Neural cell (in vitro differentiated cells): Measurements from ENCODE around the gene C10orf120. TPM values are rescaled to one million over a fixed set of nuclear protein-coding genes. Genes with fewer than 3 reads are reported as not detected.

Experiments used
- H2AFZ ChIP-seq: fragments of 200-600, 300-800 bp; sonication (generic), shearing (Covaris generic); 2 replicates; pipeline ENCODE4 v1.6.0; 2014; ENCODE audit warnings: low read depth, mild to moderate bottlenecking, antibody characterized with exemption, low read length, moderate library complexity
- H3F3A ChIP-seq: fragments of 200-600 bp; shearing (Covaris generic); 2 replicates; pipeline ENCODE4 v1.6.1; 2016; ENCODE audit warnings: mild to moderate bottlenecking, moderate library complexity, mixed read lengths, antibody characterized with exemption, low read length; ENCODE audit not compliant: insufficient read depth, poor library complexity, severe bottlenecking
- H3K27ac ChIP-seq: fragments of 200-600, 300-800 bp; sonication (generic), shearing (Covaris generic); 2 replicates; pipeline ENCODE4 v1.5.1; 2014; ENCODE audit warnings: mild to moderate bottlenecking, low read length, moderate library complexity
- H3K27me3 ChIP-seq: fragments of 300-800, 200-600 bp; sonication (generic), shearing (Covaris generic); 2 replicates; pipeline ENCODE4 v1.6.0; 2014; ENCODE audit warnings: mild to moderate bottlenecking, low read depth, low read length, moderate library complexity; ENCODE audit not compliant: insufficient read depth
- H3K36me3 ChIP-seq: fragments of 300-800, 200-600 bp; sonication (generic), shearing (Covaris generic); 2 replicates; pipeline ENCODE4 v1.5.1; 2014; ENCODE audit warnings: mild to moderate bottlenecking, antibody characterized with exemption, low read length, moderate library complexity; ENCODE audit not compliant: insufficient read depth
- H3K4me2 ChIP-seq: fragments of 300-800, 200-600 bp; sonication (generic), shearing (Covaris generic); 2 replicates; pipeline ENCODE4 v1.6.0; 2014; ENCODE audit warnings: mild to moderate bottlenecking, low read length
- H3K4me3 ChIP-seq: fragments of 300-800, 200-600 bp; sonication (generic), shearing (Covaris generic); 2 replicates; pipeline ENCODE4 v1.5.1; 2014; ENCODE audit warnings: mild to moderate bottlenecking, low read length, moderate library complexity
- H3K79me2 ChIP-seq: fragments of 200-600 bp; shearing (Covaris generic); replicated peaks from 2 replicates; pipeline ENCODE4 v1.6.0; 2014; ENCODE audit warnings: mild to moderate bottlenecking, low read length, moderate library complexity; ENCODE audit not compliant: insufficient read depth
- H3K9ac ChIP-seq: fragments of 300-800, 200-600 bp; sonication (generic), shearing (Covaris generic); 2 replicates; pipeline ENCODE4 v1.6.1; 2016; ENCODE audit warnings: mild to moderate bottlenecking, low read length, mixed read lengths
- H3K9me2 ChIP-seq: fragments of 200-600 bp; shearing (Covaris generic); 2 replicates; pipeline ENCODE4 v1.6.1; 2016; ENCODE audit warnings: mild to moderate bottlenecking, low read length, mixed read lengths; ENCODE audit not compliant: insufficient read depth
- H3K9me3 ChIP-seq: fragments of 200-600, 300-800 bp; sonication (generic), shearing (Covaris generic); 2 replicates; pipeline ENCODE4 v1.6.1; 2016; ENCODE audit warnings: mild to moderate bottlenecking, mixed run types, low read length, moderate library complexity, mixed read lengths
- H4K20me1 ChIP-seq: fragments of 200-600 bp; shearing (Covaris generic); 2 replicates; pipeline ENCODE4 v1.6.1; 2016; ENCODE audit warnings: mild to moderate bottlenecking, mixed run types; ENCODE audit not compliant: insufficient read depth
- EP300 ChIP-seq: fragments of 450-650 bp; conservative IDR thresholded peaks from 2 replicates; pipeline ENCODE4 v1.6.1; 2014; ENCODE audit warnings: antibody characterized with exemption, mild to moderate bottlenecking, moderate library complexity; ENCODE audit not compliant: poor library complexity, severe bottlenecking
- EZH2 ChIP-seq: fragments of 200-600, 300-800 bp; shearing (Covaris generic), sonication (generic); IDR thresholded peaks from 2 replicates; pipeline ENCODE4 v1.6.1; 2014; ENCODE audit warnings: antibody characterized with exemption, low read length, borderline replicate concordance, mild to moderate bottlenecking; ENCODE audit not compliant: insufficient read depth, poor library complexity, severe bottlenecking
- MXI1 ChIP-seq: fragments of 450-650 bp; conservative IDR thresholded peaks from 2 replicates; pipeline ENCODE4 v1.6.1; 2014; ENCODE audit warnings: antibody characterized with exemption, mild to moderate bottlenecking; ENCODE audit not compliant: poor library complexity, severe bottlenecking
- POLR2AphosphoS5 ChIP-seq: IDR thresholded peaks from 2 replicates; pipeline ENCODE4 v1.6.1; 2012
- RAD21 ChIP-seq: fragments of 450-650 bp; conservative IDR thresholded peaks from 2 replicates; pipeline ENCODE4 v1.6.1; 2014; ENCODE audit warnings: antibody characterized with exemption, mild to moderate bottlenecking, moderate library complexity
- SMC3 ChIP-seq: fragments of 450-650 bp; conservative IDR thresholded peaks from 2 replicates; pipeline ENCODE4 v1.6.1; 2014; ENCODE audit warnings: antibody characterized with exemption, mild to moderate bottlenecking, moderate library complexity; ENCODE audit not compliant: poor library complexity
- TAF1 ChIP-seq: IDR thresholded peaks from 2 replicates; pipeline ENCODE4 v1.6.1; 2012; ENCODE audit warnings: low read depth
- polyA plus RNA-seq: library from polyadenylated mRNA; depleted of rRNA; stranded (reverse); fragments of >200 nt; gene quantifications from 2 replicates; pipeline ENCODE4 v1.2.3, GENCODE V29; 2014
- TF ChIP-seq, protein P1 (sequence below): fragments of 450-650 bp; IDR thresholded peaks from 2 replicates; pipeline ENCODE4 v1.5.1; 2014; ENCODE audit warnings: antibody characterized with exemption, mild to moderate bottlenecking, moderate library complexity; ENCODE audit not compliant: poor library complexity, severe bottlenecking
- TF ChIP-seq, protein P2 (sequence below): IDR thresholded peaks from 2 replicates; pipeline ENCODE4 v1.6.1; 2012; ENCODE audit warnings: borderline replicate concordance

Gene C10orf120
- polyA plus RNA-seq, 1 donor from 2014 or later: not detected

DNA sequence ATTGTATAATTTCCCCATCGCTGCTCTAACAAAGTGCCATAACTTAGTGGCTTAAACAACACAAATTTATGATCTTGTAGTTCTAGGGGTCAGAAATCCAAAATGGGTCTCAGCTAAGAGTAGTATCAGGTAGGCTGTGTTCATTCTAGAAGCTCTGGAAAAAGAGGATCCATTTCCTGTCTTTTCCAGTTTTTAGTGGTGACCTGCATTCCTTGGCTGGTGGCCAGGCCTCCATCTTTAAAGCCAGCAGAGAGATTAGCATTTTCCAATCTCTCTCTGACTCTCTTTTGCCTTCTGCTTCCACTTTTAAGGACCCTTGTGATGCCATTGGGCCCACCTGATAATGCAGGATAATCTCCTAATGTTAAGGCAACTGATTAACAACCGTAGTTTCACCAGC, 41.0 kb upstream of the C10orf120 start:
- Histone ChIP-seq H2AFZ (no peak overlapping the region), H3K4me2 (no peak overlapping the region)
- TF ChIP-seq, protein P1, sequence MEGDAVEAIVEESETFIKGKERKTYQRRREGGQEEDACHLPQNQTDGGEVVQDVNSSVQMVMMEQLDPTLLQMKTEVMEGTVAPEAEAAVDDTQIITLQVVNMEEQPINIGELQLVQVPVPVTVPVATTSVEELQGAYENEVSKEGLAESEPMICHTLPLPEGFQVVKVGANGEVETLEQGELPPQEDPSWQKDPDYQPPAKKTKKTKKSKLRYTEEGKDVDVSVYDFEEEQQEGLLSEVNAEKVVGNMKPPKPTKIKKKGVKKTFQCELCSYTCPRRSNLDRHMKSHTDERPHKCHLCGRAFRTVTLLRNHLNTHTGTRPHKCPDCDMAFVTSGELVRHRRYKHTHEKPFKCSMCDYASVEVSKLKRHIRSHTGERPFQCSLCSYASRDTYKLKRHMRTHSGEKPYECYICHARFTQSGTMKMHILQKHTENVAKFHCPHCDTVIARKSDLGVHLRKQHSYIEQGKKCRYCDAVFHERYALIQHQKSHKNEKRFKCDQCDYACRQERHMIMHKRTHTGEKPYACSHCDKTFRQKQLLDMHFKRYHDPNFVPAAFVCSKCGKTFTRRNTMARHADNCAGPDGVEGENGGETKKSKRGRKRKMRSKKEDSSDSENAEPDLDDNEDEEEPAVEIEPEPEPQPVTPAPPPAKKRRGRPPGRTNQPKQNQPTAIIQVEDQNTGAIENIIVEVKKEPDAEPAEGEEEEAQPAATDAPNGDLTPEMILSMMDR: no peak
- TF ChIP-seq RAD21: no peak
- TF ChIP-seq, protein P2, sequence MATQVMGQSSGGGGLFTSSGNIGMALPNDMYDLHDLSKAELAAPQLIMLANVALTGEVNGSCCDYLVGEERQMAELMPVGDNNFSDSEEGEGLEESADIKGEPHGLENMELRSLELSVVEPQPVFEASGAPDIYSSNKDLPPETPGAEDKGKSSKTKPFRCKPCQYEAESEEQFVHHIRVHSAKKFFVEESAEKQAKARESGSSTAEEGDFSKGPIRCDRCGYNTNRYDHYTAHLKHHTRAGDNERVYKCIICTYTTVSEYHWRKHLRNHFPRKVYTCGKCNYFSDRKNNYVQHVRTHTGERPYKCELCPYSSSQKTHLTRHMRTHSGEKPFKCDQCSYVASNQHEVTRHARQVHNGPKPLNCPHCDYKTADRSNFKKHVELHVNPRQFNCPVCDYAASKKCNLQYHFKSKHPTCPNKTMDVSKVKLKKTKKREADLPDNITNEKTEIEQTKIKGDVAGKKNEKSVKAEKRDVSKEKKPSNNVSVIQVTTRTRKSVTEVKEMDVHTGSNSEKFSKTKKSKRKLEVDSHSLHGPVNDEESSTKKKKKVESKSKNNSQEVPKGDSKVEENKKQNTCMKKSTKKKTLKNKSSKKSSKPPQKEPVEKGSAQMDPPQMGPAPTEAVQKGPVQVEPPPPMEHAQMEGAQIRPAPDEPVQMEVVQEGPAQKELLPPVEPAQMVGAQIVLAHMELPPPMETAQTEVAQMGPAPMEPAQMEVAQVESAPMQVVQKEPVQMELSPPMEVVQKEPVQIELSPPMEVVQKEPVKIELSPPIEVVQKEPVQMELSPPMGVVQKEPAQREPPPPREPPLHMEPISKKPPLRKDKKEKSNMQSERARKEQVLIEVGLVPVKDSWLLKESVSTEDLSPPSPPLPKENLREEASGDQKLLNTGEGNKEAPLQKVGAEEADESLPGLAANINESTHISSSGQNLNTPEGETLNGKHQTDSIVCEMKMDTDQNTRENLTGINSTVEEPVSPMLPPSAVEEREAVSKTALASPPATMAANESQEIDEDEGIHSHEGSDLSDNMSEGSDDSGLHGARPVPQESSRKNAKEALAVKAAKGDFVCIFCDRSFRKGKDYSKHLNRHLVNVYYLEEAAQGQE: no peak
- TF ChIP-seq POLR2AphosphoS5: no peak
- TF ChIP-seq EP300: no peak
- no peak for TF ChIP-seq EZH2

DNA sequence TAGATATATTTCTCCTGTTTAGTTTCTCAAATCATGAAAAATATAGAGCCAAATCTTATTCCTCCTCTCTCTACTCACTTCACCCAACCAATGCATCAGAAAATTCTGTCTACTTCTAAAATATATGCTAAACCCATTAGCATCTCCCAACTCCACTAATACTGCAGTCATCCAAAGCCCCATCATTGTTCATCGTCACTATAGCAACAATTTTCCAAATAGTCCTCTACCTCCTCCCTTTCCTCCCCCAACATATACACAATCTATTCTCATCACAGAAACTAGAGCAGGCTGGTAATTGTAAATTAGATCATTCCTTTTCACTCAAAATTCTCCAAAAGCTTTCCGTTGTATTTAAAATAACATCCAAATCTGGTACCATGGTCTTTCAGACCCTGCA, 38.4 kb upstream of the C10orf120 start:
- no peaks in the 10 kb centered on the region for H3K9me2 ChIP-seq
- no peaks in the 10 kb centered on the region for H3F3A ChIP-seq
- H3K4me2 ChIP-seq: no peak overlapping the region
- H3K79me2 ChIP-seq: no peaks in the 10 kb centered on the region
- H3K4me3 ChIP-seq: no peak overlapping the region
- no peak overlapping the region for H3K9ac ChIP-seq
- no peaks in the 10 kb centered on the region for H3K36me3 ChIP-seq
- H2AFZ ChIP-seq: no peak overlapping the region
- no peaks in the 10 kb centered on the region for H4K20me1 ChIP-seq
- H3K27ac ChIP-seq: no peak overlapping the region
- H3K9me3 ChIP-seq: no peaks in the 10 kb centered on the region
- no peak for TF ChIP-seq TAF1
- TF ChIP-seq EP300: no peak
- TF ChIP-seq POLR2AphosphoS5: no peak
- TF ChIP-seq SMC3: no peak
- TF ChIP-seq, protein P1: no peak
- no peak for TF ChIP-seq RAD21
- TF ChIP-seq, protein P2: no peak
- TF ChIP-seq MXI1: no peak
- no peak for TF ChIP-seq EZH2
- no peaks in the 10 kb centered on the region for H3K27me3 ChIP-seq

More for the DNA sequence above, 41.0 kb upstream of the C10orf120 start:
- no peak overlapping the region for H3K27ac ChIP-seq
- no peaks in the 10 kb centered on the region for H3K27me3 ChIP-seq
- H3K9me3 ChIP-seq: no peaks in the 10 kb centered on the region
- no peak overlapping the region for H3K9ac ChIP-seq
- no peak overlapping the region for H3K4me3 ChIP-seq
- no peaks in the 10 kb centered on the region for H3F3A ChIP-seq
- H3K79me2 ChIP-seq: no peaks in the 10 kb centered on the region
- no peaks in the 10 kb centered on the region for H3K9me2 ChIP-seq
- H3K36me3 ChIP-seq: no peaks in the 10 kb centered on the region
- no peaks in the 10 kb centered on the region for H4K20me1 ChIP-seq
